GM21447 (cell line): ENCODE data around the gene QSER1.
"Not testable (repeated sequence)": the region's sequence is repeated elsewhere in the genome, so short reads cannot be mapped to it uniquely, and the experiment has no call there.

Experiments used
- ATAC-seq: cut with Tn5 transposase; IDR thresholded peaks from one replicate; pipeline ENCODE4 v1.9.1; 2021; ENCODE audit not compliant: unreplicated experiment

The QSER1 gene

DNA sequence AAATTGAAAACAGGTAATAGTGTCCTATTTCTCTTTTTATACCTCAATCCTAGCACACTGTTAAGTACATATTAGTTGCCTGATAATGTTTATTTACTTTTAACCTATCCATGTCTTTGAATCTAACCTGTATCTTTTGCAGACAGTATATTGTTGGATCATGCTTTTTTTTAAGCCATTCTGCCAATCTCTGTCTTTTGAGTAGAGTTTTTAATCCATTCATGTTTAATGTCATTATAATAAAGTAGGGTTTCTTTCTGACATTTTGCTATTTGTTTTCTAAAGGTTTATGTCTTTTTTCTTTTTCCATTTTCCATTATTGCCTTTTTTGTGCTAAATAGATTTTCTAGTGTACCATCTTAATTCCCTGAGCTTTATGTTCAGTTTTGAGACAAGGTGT lies 99.3 kb downstream of the QSER1 start:
- no peak for ATAC-seq

DNA sequence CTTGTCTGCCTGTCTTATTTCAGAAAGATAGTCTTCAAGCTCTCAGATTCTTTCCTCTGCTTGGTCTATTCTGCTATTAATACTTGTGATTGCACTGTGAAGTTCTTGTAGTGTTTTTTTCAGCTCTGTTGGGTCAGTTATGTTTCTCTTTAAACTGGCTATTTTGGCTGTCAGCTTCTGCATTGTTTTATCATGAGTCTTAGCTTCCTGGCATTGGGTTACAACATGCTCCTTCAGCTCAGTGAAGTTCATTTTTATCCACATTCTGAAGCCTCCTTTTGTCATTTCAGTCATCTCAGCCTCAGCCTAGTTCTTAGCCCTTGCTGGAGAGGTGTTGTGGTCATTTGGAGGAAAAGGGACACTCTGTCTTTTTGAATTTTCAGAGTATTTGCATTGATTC lies 107.6 kb downstream of the QSER1 start:
- no peak for ATAC-seq

DNA sequence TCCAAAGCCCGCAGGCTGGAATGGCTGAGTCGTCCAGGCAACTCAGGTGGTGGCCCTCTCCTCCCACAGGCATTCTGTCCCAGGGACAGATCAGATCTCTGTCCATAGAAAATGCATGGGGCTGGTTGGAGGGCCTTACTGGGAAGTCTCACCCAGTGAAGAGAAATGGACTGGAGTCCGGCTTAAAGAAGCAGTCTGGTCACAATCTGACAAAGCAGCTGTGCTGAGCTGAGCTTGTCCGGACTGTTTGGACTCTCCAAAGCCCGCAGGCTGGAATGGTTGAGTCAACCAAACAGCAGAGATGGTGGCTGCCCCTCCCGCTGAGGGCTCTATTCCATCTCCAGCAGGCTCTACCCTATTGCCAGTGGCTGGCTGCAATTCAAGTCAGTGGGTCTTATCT lies 108.7 kb downstream of the QSER1 start:
- no peak for ATAC-seq

DNA sequence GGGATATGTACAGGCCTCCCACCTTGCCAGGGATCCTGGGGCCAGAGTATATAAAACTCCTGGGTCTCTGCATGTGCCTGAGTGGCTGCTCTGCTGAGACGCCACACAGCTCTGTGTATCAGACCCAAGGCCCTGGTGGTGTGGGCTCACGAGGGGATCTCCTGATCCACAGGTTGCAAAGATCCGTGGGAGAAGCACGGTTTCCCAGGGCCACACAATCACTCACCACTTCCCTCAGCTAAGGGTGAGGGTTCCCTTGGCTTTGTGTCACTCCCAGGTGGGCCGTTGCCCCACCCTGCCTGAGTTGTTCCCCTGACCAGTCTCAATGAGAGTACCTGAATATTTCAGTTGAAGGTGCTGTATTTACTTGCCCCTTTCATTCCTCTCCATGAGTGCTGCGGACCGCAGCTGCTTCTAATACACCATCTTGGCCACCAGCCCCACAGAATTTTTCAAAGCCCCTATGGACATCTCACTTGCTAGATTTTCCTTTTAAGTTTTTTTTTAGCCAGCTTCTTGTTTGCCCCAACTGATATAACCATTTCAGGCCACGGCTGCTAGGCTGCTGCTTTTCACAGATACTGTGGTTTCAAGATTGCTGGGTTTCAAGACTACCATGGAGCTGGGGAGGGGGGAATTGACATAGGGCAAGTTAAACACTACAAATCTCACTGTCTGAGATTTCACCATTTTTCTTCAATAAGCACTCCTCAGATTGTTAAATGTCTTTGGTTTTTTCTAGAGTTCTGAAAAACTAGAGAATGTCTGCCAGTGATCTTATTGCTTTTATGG lies 109.3 kb downstream of the QSER1 start:
- ATAC-seq: no peak

DNA sequence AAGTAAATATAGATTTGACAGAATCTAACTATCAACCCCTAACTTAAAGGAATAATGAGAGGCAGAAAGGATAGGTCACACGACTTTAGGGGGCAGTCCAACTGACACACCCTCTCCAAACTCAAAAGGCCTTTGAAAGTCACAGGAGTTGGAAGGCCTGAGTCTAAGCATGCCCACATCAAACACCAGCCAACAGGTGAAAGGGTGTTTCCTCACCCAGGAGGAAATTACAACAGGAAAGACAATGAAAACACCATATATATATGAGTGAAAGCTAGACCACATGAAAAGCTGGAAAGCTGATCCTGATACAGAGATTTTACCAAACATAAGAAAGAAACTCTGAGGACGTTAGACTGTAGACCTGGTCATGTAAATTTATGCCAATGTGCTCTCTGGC lies 112.6 kb downstream of the QSER1 start:
- ATAC-seq: no peak

DNA sequence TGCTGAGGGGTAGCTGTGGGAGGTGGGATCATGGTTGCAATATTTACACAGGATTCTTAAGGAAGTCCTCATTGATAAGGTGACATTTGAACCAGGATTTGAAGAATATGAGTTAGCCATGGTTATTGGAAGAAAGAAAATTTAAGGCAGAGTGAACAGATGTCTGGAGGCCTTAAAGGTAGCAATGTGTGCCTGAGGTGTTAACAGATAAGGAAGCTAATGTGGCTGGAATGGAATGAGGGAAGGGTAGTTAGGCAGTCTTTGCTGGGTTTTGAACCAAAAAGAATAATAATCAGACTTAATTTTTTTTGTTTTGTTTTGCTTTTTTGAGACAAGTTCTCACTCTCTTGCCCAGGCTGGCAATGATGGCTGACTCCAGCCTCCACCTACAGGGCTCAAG lies 113.4 kb downstream of the QSER1 start:
- no peak for ATAC-seq

DNA sequence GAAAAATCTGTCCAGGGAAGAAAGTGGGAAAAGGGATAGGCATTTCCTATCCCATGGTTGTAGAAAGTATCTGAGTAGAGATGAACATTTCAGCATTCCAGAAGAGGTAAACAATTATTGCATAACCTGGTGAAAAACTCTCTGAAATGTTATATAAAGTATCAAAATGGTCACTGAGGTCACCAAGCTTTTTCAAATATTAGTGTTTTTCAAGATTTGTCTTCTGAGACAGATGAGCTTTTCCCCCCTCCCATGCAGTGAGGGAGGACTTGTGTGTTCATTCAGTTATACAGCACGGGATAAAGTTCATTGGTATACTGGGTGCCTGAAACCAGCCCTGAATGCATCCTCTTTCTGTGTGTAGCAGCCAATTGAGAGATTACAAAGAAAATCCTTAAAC lies 121.1 kb downstream of the QSER1 start:
- ATAC-seq: no peak

DNA sequence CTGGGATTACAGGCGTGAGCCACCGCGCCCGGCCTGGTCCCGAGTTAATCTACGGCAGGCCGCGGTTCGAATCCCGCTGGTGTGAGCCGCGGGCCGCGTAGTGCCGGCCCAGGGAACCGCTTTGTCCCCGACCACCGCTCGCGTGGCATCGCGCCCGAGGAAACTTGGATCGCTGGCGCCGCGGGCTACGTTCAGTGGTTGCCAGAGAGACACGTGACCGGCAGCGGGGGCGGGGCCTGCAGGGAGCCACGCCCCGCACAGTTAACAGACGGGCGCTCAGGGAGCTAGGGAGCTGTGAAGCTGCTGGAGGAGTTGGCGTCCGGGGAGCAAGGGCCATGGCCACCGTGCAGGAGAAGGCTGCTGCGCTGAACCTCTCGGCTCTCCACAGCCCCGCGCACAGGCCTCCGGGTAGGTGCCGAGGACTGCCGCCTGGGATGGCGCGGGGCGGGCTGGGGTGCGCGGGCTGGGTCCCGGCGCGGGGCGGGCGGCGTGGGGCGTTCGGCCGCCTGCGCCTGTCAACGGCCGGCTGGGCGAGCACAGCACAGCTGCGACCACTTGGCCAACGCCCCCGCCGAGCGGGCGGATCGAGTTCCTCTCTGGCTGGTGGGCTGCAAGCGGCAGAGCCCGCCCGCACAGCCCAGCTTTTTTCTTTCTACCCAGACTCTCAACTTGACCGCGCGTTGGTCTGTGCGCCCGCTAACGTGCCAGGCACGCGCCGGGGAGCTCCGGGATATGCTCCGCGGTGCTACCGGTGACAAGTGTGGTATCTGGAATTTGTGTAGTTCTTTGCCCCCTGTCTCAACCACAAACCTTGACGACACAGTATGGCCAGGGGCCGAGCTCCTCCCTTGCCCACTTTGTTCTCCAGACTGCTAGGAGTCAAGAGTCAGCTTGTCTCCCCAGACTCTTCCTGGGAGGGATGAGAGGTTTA lies 123.3 kb downstream of the QSER1 start, which contains the start of gene DEPDC7:
Gene DEPDC7 (plus strand): TSS at position 258 of the 931 bp plus-strand sequence. CDS start 78 bp downstream, at position 336.
- peak; percentile 67 for ATAC-seq

DNA sequence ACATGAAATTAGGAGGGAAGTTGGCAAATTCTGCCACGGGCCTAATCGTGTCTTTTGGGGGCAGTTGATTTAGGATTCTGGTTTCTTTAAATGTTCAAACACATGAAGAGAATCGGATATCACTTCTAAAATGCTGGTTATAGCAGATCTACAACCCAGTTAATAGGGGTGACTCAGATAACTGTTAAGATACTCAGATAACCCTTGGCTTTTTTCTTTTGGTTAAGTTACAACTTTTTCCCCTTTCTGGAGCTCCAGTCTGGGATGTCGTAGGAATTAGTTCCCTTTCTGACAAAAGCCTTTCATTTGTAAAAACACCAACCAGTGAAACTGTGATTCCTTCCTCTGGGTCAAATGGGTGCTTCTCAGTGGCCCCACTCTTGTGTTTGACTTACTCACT lies 124.0 kb downstream of the QSER1 start:
- ATAC-seq: no peak

DNA sequence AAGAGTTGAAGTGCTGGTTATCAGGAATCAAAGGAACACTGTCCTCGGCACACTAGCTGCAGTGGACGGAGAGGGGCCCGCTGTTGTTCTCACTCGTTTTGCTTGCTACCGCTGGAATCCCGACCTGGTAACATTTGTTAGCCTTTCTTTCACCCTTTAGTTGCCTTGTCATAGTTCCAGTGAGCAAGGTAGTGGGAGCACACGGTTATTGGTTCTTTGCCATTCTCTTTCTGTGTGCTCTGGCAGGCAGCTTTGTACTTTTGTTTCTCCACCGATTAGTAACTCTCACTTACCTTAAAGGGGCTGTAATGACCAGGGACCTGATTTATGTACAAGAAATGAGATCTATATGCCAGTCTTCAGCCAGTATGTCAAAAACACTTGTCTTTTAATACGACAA lies 124.9 kb downstream of the QSER1 start:
- ATAC-seq: no peak

DNA sequence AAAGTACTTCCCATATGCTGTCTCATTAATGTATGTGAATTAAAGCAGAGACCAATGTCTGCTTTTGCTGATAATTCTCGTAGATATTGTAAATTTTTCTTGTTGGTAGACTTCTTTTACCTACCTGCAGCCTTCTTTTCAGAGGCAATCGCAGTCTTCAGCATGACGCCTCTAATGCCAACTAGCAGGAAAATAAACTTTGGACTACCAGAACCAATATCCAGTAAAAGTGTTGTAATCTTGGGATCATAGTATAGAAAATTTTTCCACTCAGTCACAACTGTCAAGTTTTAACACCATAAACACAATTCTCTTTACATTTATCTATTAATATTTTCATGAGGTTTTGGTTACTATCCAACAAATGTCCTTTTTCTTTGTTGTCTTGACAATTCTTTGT lies 125.4 kb downstream of the QSER1 start:
- no peak for ATAC-seq

DNA sequence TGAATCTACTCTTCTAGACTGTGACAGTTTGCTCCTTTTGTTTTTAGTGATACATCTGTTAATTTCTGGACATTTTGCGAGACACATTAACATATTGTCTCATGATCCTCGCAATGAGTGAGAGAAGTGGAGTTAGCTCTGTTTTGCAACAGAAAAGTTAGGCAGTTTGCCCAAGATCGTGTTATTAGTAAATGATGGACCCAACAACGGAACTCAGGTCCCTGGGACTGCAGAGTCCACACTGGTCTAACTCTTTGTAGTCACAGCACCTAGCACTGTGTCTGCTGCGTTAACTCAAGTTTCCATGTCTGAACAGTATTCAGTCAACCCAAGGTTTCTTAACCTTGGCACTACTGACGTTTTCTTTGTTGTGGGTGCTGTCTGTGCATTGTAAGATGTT lies 126.2 kb downstream of the QSER1 start:
- no peak for ATAC-seq

DNA sequence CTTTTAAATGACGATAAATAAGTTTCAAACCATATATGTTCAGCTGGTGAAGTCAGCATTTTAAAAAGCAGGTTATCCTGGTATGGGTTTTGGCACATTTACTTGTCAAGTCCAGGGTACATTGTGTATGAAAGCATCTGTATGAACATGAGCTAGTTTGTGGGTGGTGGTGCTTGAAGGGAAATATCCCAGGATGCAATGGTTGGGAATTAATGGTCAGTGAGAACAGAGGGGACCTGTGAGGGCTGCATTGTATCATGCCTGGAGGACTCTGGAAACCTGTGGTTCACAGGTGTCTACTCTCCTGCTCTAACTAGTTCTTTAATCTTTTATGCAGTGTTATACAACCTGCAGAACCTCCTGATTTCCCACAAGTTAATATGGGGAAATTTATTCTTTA lies 128.9 kb downstream of the QSER1 start:
- no peak for ATAC-seq

DNA sequence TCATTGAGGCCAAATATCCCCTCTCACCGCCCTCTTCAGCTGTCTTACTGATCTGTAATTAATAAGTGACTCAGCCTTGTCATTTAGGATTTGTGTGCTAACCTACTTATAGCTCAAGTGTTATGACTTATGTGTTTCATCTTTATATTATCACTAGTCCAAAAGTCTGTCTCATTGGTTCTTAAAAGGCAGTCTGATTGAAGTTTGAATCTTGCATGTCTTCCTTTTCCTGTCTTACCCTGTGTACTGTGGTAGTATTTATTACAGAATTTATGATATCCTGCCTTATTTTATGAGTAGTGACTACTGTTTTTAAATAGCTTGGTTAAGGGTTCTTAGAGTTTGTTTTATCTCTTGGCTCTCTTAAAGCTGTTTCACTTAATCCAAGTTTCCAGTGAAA lies 129.3 kb downstream of the QSER1 start:
- ATAC-seq: no peak

DNA sequence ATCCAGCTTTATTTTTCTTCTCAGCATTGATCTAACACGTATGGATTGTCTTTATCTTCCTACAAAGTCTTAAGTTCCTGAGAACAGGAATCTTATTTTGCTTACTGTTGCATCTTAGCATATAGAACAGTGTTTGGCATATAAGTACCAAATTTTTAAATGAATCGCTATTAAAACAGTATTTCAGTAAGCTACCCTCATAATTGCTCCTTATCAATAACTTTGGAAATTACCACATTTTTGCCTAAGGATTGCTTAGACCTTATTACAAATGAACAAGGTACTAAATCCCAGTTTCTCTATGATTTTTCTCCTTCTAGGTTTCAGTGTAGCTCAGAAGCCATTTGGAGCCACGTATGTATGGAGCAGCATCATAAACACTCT lies 132.7 kb downstream of the QSER1 start:
- no peak for ATAC-seq

DNA sequence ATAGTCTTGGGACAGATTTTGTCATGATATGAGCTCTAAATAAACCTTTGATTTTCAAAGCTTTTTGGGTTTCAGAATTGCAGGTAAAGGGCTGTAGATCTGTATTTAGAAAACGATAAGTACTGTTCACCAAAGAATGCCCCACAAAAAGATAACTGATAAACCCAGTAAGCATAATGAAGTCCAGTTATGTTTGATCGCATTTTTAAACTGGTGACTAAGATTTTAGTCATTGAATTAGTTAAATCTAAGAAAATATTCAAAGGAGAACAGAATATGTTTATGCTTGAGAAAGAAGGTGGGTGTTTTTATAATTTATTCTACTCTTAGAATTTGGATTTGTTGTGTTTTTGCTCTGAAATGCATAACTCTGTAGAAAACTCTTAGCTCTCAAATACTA lies 134.6 kb downstream of the QSER1 start:
- no peak for ATAC-seq

DNA sequence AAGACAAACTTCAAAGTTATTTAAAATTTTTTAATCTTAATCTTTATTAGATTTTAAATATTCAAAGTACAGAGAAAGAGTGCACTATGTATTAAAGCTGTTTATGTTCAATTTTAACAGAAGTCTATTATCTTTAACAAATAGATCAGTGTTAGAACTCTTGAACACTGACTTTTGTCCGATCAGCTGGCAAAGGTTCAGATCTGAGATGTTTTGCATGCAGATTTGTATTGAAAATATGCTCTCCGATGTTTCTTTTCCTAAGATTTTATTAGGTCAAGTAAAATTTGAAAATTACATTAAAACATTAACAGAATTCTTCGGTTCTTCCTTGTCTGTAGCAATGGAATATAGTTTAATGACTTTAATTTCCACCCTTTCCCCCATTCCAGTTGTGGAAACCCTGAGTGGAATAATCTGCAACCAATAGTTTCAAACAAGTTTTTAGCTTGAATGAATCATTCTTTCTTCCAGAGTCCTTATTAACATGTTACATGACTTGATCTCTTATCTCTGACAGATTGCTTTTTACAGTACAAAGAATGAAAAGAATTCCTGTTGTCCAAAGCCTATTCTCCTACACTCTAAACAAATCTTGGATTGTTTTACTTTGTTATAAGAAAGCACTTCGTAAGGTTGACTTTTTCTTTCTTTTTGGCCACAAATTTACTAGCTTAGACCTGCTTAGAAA lies 135.4 kb downstream of the QSER1 start:
- no peak for ATAC-seq

DNA sequence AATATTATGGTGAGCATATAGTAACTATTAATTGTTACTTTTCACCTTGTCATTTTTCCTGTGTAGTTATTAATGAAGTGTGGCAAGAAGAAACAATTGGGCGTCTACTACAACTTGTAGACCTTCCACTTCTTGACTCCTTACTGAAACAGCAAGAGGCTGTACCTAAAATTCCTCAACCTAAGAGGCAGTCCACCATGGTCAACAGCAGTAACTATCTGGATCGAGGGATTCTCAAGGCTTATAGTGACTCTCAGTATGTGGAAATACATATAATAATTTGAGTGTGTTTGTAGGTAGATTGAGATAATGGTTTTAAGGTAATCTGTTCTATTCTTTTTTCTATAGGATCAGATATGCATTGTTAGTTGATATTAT lies 135.9 kb downstream of the QSER1 start:
- ATAC-seq: no peak

DNA sequence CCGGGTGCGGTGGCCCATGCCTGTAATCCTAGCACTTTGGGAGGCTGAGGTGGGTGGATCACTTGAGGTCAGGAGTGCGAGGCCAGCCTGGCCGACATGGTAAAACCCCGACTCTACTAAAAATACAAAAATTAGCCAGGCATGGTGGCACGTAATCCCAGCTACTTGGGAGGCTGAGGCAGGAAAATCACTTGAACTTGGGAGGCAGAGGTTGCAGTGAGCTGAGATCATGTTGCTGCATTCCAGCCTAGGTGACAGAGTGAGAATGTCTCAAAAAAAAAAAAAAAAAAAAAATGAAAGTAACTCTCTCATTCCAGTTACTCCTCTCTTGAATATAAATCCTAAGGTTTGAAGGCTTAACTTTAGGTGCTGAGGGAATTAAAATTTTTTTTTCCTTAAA lies 136.6 kb downstream of the QSER1 start:
- ATAC-seq: not testable (repeated sequence)
